ENCODE measurements around the gene FGF16. TPM values are rescaled to one million over a fixed set of nuclear protein-coding genes. Genes with fewer than 3 reads are reported as not detected.

The FGF16 gene
- total and polyA plus RNA-seq, 7 donors: 0.03 to 0.71 TPM; not detected in 5

DNA sequence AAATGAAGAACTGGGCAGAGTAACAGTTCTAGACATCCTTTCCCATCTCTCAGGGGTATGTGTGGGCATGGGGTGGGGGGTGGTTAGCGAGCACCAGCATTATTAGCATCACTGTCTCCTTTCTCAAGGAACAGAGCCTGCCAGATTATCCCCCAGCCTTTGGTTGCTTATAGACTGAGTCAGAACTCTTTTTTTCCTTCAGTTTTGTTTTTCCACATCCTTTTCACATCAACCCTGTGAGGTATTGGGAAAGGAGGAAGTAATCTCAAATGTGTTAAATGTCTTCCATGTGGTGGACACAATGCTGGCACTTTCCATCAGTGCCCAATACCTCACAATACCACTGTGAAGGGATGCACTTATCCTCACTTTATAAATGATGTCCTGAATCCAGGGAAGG, 3.1 kb upstream of the FGF16 start:
- WGBS, 2 donors: 89 to 100% methylated on average over 1 of the region's 1 CpG
- no peak for TF ChIP-seq POLR2AphosphoS5 (IDR thresholded peaks at IDR 0.05)
- TF ChIP-seq POLR2A (IDR thresholded peaks at IDR 0.05): no peak
- no peak for TF ChIP-seq EP300 (IDR thresholded peaks at IDR 0.05)
- TF ChIP-seq, protein P1, sequence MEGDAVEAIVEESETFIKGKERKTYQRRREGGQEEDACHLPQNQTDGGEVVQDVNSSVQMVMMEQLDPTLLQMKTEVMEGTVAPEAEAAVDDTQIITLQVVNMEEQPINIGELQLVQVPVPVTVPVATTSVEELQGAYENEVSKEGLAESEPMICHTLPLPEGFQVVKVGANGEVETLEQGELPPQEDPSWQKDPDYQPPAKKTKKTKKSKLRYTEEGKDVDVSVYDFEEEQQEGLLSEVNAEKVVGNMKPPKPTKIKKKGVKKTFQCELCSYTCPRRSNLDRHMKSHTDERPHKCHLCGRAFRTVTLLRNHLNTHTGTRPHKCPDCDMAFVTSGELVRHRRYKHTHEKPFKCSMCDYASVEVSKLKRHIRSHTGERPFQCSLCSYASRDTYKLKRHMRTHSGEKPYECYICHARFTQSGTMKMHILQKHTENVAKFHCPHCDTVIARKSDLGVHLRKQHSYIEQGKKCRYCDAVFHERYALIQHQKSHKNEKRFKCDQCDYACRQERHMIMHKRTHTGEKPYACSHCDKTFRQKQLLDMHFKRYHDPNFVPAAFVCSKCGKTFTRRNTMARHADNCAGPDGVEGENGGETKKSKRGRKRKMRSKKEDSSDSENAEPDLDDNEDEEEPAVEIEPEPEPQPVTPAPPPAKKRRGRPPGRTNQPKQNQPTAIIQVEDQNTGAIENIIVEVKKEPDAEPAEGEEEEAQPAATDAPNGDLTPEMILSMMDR (IDR thresholded peaks at IDR 0.05): no peak
- no peaks in the 10 kb centered on the region for H3K9me3 ChIP-seq
- H3K4me1 ChIP-seq: peaks cover 0 to 17% (median 8%) of the 10 kb centered on the region in 4 donors
- H3K36me3 ChIP-seq: no peaks in the 10 kb centered on the region
- peaks cover 0 to 22% (median 3%) of the 10 kb centered on the region in 3 donors for H3K27me3 ChIP-seq
- DNase-seq: no peak
- H3K4me3 ChIP-seq: no peak overlapping the region
- intact Hi-C loops (cut with DNase I): no loop called here
- H3K27ac ChIP-seq: no peak overlapping the region

DNA sequence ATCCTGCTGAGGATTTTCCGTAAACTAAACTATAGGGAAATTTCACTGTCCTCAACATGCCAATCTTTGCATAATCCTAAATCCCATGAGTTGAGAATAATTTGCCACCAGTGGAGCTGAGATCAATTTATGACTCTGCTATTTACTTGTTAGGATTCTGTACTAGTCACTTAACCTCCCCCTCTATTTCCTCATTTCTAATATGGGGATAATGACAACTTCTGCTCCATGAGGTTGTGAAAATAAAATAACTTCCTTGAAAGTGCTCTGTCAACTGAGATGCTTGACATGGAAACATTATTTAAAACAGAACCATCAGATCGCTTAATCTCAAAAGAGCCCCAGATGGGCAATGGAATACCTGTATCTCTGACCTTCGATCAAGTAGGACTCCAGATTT, 2.6 kb upstream of the FGF16 start:
- Histone ChIP-seq H3K27me3 (peaks cover 0 to 22% (median 3%) of the 10 kb centered on the region in 3 donors), H3K27ac (no peak overlapping the region), H3K4me3 (no peak overlapping the region), H3K4me1 (peaks cover 0 to 17% (median 8%) of the 10 kb centered on the region in 4 donors), H3K36me3 (no peaks in the 10 kb centered on the region), H3K9me3 (no peaks in the 10 kb centered on the region)
- no peak for DNase-seq
- 64 to 67% methylated on average over 3 of the region's 3 CpGs for WGBS, 2 donors
- TF ChIP-seq, protein P1 (IDR thresholded peaks at IDR 0.05): no peak
- TF ChIP-seq EP300 (IDR thresholded peaks at IDR 0.05) (no peak), POLR2AphosphoS5 (IDR thresholded peaks at IDR 0.05) (no peak), POLR2A (IDR thresholded peaks at IDR 0.05) (no peak)
- intact Hi-C loops (cut with DNase I): no loop called here

DNA sequence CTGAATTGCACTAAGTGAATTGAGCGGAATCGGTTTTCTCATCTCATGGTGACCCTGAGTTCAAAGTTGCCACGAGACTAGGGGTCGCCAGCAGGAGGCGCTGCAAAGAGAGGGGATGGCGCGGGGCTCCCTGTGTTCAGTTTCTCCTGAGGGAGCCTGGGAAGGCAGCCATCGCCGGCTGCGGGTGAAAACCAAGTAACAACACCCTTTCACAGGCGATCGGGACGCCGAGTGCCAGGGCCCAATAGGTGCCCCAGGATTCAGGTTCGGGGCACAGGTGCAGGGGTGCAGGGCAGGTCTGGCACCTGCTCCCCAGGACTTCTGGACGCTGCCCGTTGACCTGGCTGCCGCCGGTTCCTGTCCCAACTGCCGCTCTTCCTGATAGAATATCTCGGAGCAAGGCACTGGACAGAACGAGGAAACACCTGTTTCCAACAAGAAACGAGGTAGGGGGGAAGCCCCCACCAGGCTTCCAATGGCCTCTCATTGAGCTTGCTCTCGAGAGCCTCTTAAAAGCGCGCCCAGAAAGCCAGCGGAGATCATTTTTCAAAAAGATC, 1.1 kb upstream of the FGF16 start:
- Histone ChIP-seq H3K4me3 (peak overlapping the region in 3 of 4 donors; percentile 16 to 39 (median 33)), H3K9me3 (no peaks in the 10 kb centered on the region), H3K36me3 (no peaks in the 10 kb centered on the region), H3K4me1 (peaks cover 0 to 17% (median 8%) of the 10 kb centered on the region in 4 donors), H3K27me3 (peaks cover 0 to 22% (median 3%) of the 10 kb centered on the region in 3 donors), H3K27ac (no peak overlapping the region)
- WGBS, 2 donors: 3 to 4% methylated on average over 27 of the region's 27 CpGs
- intact Hi-C loops (cut with DNase I): no loop called here
- TF ChIP-seq POLR2A (IDR thresholded peaks at IDR 0.05) (no peak), POLR2AphosphoS5 (IDR thresholded peaks at IDR 0.05) (no peak), EP300 (IDR thresholded peaks at IDR 0.05) (no peak)
- TF ChIP-seq, protein P1 (IDR thresholded peaks at IDR 0.05): no peak
- no peak for DNase-seq

DNA sequence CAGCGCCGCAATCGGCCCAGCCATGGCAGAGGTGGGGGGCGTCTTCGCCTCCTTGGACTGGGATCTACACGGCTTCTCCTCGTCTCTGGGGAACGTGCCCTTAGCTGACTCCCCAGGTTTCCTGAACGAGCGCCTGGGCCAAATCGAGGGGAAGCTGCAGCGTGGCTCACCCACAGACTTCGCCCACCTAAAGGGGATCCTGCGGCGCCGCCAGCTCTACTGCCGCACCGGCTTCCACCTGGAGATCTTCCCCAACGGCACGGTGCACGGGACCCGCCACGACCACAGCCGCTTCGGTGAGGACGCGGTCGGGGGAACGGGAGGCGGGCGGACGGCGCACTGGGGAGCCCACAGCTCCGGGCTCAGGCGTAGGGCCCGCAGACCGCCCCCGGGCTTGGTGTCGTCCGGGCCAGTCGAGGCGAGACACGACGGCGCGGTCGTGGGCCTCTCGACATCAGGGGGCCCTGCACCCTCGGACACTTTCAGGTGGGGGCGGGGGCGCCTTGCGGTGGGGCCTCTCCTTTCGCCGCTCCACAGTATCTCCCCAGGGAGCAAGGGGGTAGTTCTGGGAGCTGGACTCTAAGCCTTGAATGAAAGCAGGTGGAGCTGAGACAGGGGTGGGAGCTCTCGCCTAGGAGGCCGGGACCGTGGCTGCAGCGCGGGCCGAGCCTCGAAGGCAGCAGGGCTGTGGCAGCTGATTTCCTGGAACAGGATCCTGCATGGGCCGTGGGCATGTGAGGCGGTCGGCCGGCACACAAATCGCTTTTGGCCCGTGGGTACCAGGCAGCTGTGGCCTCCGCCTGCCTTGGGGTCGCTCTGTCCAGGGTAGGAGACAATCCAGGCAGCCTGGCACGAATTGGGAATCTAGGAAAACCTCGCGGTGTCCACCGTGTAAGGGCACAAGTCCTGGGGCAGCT, 722 bp downstream of the FGF16 start:
- Histone ChIP-seq H3K4me3 (peak overlapping the region in 3 of 4 donors; percentile 16 to 39 (median 33)), H3K27me3 (peaks cover 0 to 22% (median 3%) of the 10 kb centered on the region in 3 donors), H3K9me3 (no peaks in the 10 kb centered on the region), H3K4me1 (peaks cover 0 to 17% (median 8%) of the 10 kb centered on the region in 4 donors), H3K36me3 (no peaks in the 10 kb centered on the region), H3K27ac (peak overlapping the region in 1 of 4 donors; percentile 6)
- no peak for TF ChIP-seq POLR2A (IDR thresholded peaks at IDR 0.05)
- TF ChIP-seq EP300 (IDR thresholded peaks at IDR 0.05): no peak
- TF ChIP-seq POLR2AphosphoS5 (IDR thresholded peaks at IDR 0.05): no peak
- TF ChIP-seq, protein P1 (IDR thresholded peaks at IDR 0.05): no peak
- intact Hi-C loops (cut with DNase I): no loop called here
- 22 to 70% methylated on average over 73 of the region's 73 CpGs for WGBS, 2 donors
- DNase-seq: no peak

Measured in sigmoid colon (tissue), 7 donors.